Testis (tissue), 3 donors: ENCODE results near the gene PAXX. TPM values are rescaled to one million over a fixed set of nuclear protein-coding genes. Genes with fewer than 3 reads are reported as not detected.

Experiments
- DNase-seq: peaks from one replicate; pipeline ENCODE4 v3.0.0-alpha.2; 2019
- H3K27ac ChIP-seq, 2 donors: fragments of 200-600 bp; sonication (generic); one replicate each; pipeline ENCODE4 v1.5.1; 2019
- H3K27me3 ChIP-seq: fragments of 200-600 bp; sonication (generic); one replicate; pipeline ENCODE4 v1.5.1; 2019
- H3K36me3 ChIP-seq: fragments of 200-600 bp; sonication (generic); one replicate; pipeline ENCODE4 v1.5.1; 2017; ENCODE audit warnings: low read depth; ENCODE audit errors: missing control alignments
- H3K4me1 ChIP-seq: fragments of 200-600 bp; sonication (generic); one replicate; pipeline ENCODE4 v1.5.1; 2019
- H3K4me3 ChIP-seq, 2 donors: fragments of 200-600 bp; sonication (generic); one replicate each; pipeline ENCODE4 v1.5.1; 2017 to 2019
- H3K9me3 ChIP-seq: fragments of 200-600 bp; sonication (generic); one replicate; pipeline ENCODE4 v1.5.1; 2017
- POLR2A ChIP-seq: fragments of 450-650 bp; IDR thresholded peaks from one replicate; pipeline ENCODE4 v1.6.1; 2017; ENCODE audit warnings: antibody characterized with exemption, mild to moderate bottlenecking, moderate library complexity
- WGBS, 2 donors: methylation state at CpG; one replicate each; pipeline ENCODE4 v1.1.5; 2018; 5-methylcytosine and 5-hydroxymethylcytosine counted together
- intact Hi-C: fragments of 100-400 bp; cut with DNase I; formaldehyde crosslinking; loops from one replicate; pipeline ENCODE4 v1.15.1; 2023; ENCODE audit warnings: low total_unique reads
- polyA plus RNA-seq: library from polyadenylated mRNA; stranded (reverse); fragments of 350-450 nt; fragmentation: Illumina TruSeq; extraction: RNeasy Lipid Tissue Mini Kit (QIAGEN cat#74804); gene quantifications from one replicate; pipeline ENCODE4 v1.2.3, GENCODE V29; 2014; ENCODE audit warnings: low read depth, low replicate concordance; ENCODE audit not compliant: insufficient read depth
- total RNA-seq, 2 donors: library from RNA; depleted of rRNA; stranded (reverse); fragments of >200 nt; gene quantifications; one replicate each; pipeline ENCODE4 v1.2.3, GENCODE V29; 2016
- TF ChIP-seq, protein P1 (sequence below), 3 experiments: fragments of 450-650 bp in 2 of 3; fragments of 200-600 bp in 1 of 3; sonication (generic) in 1 of 3; IDR thresholded peaks; one replicate each; pipeline ENCODE4 v1.5.1; 2016 to 2019; ENCODE audit warnings: antibody characterized with exemption in 3 of 3, mild to moderate bottlenecking in 2 of 3, moderate library complexity in 1 of 3

PAXX gene
- total and polyA plus RNA-seq, 3 donors from 2014 or later: 25.9 to 56.6 (median 47.8) TPM

- H3K4me1 ChIP-seq: peaks cover 59% of the 10 kb centered on the region
- no peaks in the 10 kb centered on the region for H3K9me3 ChIP-seq
- no peaks in the 10 kb centered on the region for H3K27me3 ChIP-seq
- peak overlapping the region; percentile 80 to 85 for H3K4me3 ChIP-seq
- no peaks in the 10 kb centered on the region for H3K36me3 ChIP-seq
- intact Hi-C loops: no loop called here
- whole genome bisulfite sequencing, 2 donors: 0 to 9% methylated on average over 12 to 15 of the region's 33 CpGs
- peak overlapping the region; percentile 84 to 92 for H3K27ac ChIP-seq
- TF ChIP-seq, protein P1, sequence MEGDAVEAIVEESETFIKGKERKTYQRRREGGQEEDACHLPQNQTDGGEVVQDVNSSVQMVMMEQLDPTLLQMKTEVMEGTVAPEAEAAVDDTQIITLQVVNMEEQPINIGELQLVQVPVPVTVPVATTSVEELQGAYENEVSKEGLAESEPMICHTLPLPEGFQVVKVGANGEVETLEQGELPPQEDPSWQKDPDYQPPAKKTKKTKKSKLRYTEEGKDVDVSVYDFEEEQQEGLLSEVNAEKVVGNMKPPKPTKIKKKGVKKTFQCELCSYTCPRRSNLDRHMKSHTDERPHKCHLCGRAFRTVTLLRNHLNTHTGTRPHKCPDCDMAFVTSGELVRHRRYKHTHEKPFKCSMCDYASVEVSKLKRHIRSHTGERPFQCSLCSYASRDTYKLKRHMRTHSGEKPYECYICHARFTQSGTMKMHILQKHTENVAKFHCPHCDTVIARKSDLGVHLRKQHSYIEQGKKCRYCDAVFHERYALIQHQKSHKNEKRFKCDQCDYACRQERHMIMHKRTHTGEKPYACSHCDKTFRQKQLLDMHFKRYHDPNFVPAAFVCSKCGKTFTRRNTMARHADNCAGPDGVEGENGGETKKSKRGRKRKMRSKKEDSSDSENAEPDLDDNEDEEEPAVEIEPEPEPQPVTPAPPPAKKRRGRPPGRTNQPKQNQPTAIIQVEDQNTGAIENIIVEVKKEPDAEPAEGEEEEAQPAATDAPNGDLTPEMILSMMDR (IDR thresholded peaks at IDR 0.05): no peak
- TF ChIP-seq POLR2A: no peak
- DNase-seq: no peak
Measured at GRCh38 chr9:136977649-136978072, 14.6 kb upstream of the PAXX start.

- H3K36me3 ChIP-seq: no peaks in the 10 kb centered on the region
- WGBS, 2 donors: 1% methylated on average over 42 of the region's 78 CpGs; no CpG with 5 or more reads in 1 of the 2 donors
- peaks cover 53% of the 10 kb centered on the region for H3K4me1 ChIP-seq
- H3K27ac ChIP-seq: peak overlapping the region; percentile 84 to 92
- H3K4me3 ChIP-seq: peak overlapping the region; percentile 80 to 85
- intact Hi-C loops: no loop called here
- TF ChIP-seq, protein P1 (IDR thresholded peaks at IDR 0.05): no peak
- TF ChIP-seq POLR2A: no peak
- no peaks in the 10 kb centered on the region for H3K27me3 ChIP-seq
- H3K9me3 ChIP-seq: no peaks in the 10 kb centered on the region
- peak; percentile 95 for DNase-seq
Measured at GRCh38 chr9:136978073-136978864, 14.0 kb upstream of the PAXX start.

DNA sequence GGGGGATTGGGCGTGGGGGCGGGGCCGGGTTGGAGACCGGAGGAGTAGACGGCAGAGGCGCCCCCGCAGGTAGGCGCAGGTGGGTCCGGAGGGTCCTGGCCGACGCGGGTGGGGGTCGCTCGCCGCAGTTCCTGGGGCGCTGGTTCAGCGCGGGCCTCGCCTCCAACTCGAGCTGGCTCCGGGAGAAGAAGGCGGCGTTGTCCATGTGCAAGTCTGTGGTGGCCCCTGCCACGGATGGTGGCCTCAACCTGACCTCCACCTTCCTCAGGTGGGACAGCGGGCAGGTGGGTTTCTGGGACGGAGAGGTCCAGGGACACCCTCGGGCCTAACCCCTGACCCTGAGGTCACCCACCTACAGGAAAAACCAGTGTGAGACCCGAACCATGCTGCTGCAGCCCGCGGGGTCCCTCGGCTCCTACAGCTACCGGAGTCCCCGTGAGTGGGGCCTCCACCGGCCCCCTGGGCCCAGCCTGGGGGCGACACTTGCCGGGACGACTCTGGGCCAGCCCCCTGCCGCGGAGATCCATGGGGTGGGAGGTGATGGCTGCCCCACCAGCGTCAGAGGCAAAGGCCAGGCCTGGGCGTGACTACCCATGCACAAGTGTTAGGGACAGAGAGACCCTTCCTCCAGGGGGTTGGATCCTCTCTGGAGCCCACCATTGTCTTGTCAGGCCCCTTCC is 13.2 kb upstream of the PAXX start:
- TF ChIP-seq POLR2A: no peak
- TF ChIP-seq, protein P1 (IDR thresholded peaks at IDR 0.05): no peak
- intact Hi-C loops: no loop called here
- Histone ChIP-seq H3K9me3 (no peaks in the 10 kb centered on the region), H3K36me3 (no peaks in the 10 kb centered on the region), H3K4me3 (peak overlapping the region; percentile 53 to 67), H3K4me1 (peaks cover 47% of the 10 kb centered on the region), H3K27me3 (no peaks in the 10 kb centered on the region), H3K27ac (peak overlapping the region; percentile 31 to 77)
- no peak for DNase-seq
- 37 to 60% methylated on average over 2 to 41 of the region's 41 CpGs for WGBS, 2 donors

DNA sequence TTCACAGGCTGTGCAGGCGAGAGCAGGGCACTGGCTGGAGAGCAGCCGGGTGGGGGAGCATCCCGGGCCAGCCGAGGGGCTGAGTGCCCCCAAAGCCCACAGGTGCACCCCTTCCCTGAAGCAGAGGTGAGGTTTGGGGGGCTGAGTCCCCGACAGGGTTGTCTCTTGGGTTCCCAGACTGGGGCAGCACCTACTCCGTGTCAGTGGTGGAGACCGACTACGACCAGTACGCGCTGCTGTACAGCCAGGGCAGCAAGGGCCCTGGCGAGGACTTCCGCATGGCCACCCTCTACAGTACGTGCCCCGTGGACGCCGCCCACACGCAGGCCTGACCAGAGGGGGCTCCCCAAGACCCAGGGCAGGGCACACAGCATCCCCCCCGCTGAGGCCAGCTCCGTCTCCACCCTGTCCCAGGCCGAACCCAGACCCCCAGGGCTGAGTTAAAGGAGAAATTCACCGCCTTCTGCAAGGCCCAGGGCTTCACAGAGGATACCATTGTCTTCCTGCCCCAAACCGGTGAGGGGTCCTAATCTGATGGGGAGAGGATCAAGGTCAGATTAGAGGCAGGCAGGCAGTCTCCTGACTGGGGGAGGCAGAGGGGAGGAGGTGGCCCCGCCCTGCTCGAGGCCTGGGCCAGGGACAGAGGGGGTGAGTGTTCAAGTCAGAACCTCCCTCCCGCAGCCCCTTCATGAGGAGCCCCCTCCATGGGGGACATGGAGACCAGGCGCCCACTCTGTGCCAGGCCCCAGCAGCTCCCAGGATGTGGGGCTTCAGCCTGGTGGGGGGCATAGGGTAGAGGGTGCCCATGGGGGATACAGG is 12.2 kb upstream of the PAXX start:
- H3K4me1 ChIP-seq: peaks cover 44% of the 10 kb centered on the region
- no peaks in the 10 kb centered on the region for H3K9me3 ChIP-seq
- peak overlapping the region; percentile 53 to 67 for H3K4me3 ChIP-seq
- intact Hi-C loops: no loop called here
- 55 to 66% methylated on average over 7 to 23 of the region's 26 CpGs for WGBS, 2 donors
- peak overlapping the region in 1 of 2 donors; percentile 77 for H3K27ac ChIP-seq
- TF ChIP-seq POLR2A: no peak
- TF ChIP-seq, protein P1 (IDR thresholded peaks at IDR 0.05): no peak
- no peak for DNase-seq
- H3K27me3 ChIP-seq: no peaks in the 10 kb centered on the region
- no peaks in the 10 kb centered on the region for H3K36me3 ChIP-seq
